Activated CD4-positive, alpha-beta T cell treated with anti-CD3 and anti-CD28 coated beads, Interleukin-2, amount 10 ng/mL, durations not matched to agents 24 days and 14 days (primary cell): Measurements from ENCODE around the gene AKAP13. TPM values are rescaled to one million over a fixed set of nuclear protein-coding genes. Genes with fewer than 3 reads are reported as not detected.
A peak's percentile ranks its signal among the peaks of the same experiment; 100 is the strongest.

Experiments used
- DNase-seq: peaks from one replicate; pipeline ENCODE4 v3.0.0; 2022
- H3K27ac Mint-ChIP-seq: one replicate; pipeline ENCODE4 v1.8.0; 2022; ENCODE audit warnings: mild to moderate bottlenecking, mixed read lengths
- H3K27me3 Mint-ChIP-seq: one replicate; pipeline ENCODE4 v1.8.0; 2022; ENCODE audit warnings: mixed read lengths
- H3K36me3 Mint-ChIP-seq: one replicate; pipeline ENCODE4 v1.8.0; 2022; ENCODE audit warnings: low read depth, mild to moderate bottlenecking, mixed read lengths
- H3K4me1 Mint-ChIP-seq: one replicate; pipeline ENCODE4 v1.8.0; 2021; ENCODE audit warnings: mixed read lengths
- H3K4me3 Mint-ChIP-seq: one replicate; pipeline ENCODE4 v1.8.0; 2022; ENCODE audit warnings: mild to moderate bottlenecking, moderate library complexity, mixed read lengths
- H3K9me3 Mint-ChIP-seq: one replicate; pipeline ENCODE4 v1.8.0; 2021; ENCODE audit warnings: mixed read lengths
- intact Hi-C: fragments of 100-400 bp; cut with micrococcal nuclease; formaldehyde crosslinking; loops from one replicate; pipeline ENCODE4 v1.15.1; 2023
- total RNA-seq: library from RNA; stranded (reverse); gene quantifications from 2 replicates; pipeline ENCODE4 v1.2.3, GENCODE V29; 2022

Gene AKAP13
- total RNA-seq, 1 donor from 2014 or later = 71.3 TPM

DNA sequence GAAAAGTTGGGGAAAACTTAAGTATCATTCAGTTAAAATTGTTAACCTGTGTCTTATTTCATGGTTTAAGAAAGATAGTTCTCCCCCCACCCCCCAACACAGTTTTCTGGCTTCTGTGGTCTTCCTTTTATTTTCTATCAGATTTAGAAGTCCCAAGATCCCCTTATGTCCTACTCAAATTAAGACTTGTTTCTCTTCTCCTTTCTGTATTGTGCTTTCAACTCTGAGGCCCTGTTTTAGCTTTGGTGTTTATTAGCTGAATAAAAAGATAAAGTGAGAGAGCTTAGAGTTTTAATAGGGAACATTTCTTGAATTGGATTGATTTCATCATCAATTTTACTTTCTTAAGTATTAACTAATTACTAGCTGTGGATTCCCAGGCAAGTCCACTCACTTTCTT is 62.6 kb downstream of the AKAP13 start:
- Mint-ChIP-seq H3K4me1 (peaks cover 28% of the 10 kb centered on the region), H3K27ac (no peak overlapping the region), H3K4me3 (no peak overlapping the region), H3K27me3 (no peaks in the 10 kb centered on the region), H3K9me3 (peaks cover 6% of the 10 kb centered on the region), H3K36me3 (peaks cover 8% of the 10 kb centered on the region)
- DNase-seq = no peak
- intact Hi-C loops = loop anchor here (5.0 kb wide), 1 partner anchor 61 kb away; the partner anchor contains the start of gene AKAP13

DNA sequence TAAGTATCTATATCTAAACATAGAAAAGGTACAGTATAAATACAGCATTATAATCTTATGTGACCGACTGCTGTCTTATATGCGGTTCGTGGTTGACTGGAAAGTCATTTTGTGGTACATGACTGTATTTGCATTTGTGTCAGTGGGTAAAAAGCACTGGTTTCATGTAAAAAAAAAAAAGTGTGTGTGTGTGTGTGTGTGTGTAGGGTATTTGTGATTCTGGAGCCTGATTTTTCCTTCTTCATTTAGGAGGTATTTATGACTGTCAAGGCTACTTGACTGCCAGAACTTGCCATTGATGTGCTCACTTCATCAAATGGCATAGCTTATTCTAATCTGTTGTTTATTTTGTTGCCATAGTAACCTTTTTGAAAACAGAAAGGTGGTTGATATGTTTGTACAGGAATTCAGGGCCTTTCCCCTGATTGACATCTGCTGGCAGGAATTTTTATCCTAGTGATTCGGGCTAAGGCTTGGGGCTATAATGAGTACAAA is 63.2 kb downstream of the AKAP13 start:
- Mint-ChIP-seq H3K4me3 (no peak overlapping the region), H3K36me3 (peaks cover 8% of the 10 kb centered on the region)
- DNase-seq = peak; percentile 73

DNA sequence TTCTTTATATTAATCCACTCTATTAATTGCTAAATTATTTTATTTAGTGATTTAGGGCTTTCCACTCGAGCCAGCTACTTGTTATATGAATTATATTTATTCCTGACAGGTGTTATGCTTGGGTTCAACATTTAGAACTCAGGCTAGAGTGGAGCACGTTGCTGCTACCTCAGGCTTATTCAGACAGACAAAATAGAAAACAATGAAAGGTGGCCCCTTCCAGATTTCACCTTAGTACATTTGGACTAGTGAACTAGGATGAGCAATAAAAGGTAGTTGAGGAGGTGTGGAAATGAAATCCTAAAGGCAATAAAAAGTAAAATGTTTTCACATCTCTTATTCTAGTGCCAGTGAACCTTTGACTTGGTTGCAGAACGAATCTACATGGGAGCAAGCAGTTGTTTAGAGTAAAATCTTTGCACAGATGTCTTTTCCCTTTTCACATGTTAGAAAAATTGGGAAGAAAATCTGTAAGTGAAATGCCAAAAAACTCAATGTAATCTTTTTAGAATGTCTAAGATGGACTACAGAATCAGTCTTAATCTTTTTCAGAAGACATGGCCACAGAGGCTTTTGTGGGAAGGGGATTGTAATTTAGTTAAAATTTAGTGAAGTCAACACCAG is 63.8 kb downstream of the AKAP13 start:
- Mint-ChIP-seq H3K9me3 (peaks cover 14% of the 10 kb centered on the region), H3K4me3 (no peak overlapping the region), H3K27ac (no peak overlapping the region), H3K27me3 (no peaks in the 10 kb centered on the region), H3K4me1 (peaks cover 28% of the 10 kb centered on the region), H3K36me3 (peaks cover 10% of the 10 kb centered on the region)
- no peak for DNase-seq
- intact Hi-C loops = loop anchor here (2.0 to 5.0 kb wide), 2 partner anchors 31 to 62 kb away; partner anchors contain the start of gene AKAP13

More for the DNA sequence above, 63.2 kb downstream of the AKAP13 start:
- intact Hi-C loops = loop anchor here (2.0 to 5.0 kb wide), 2 partner anchors 31 to 61 kb away; partner anchors contain the start of gene AKAP13
- H3K27me3 Mint-ChIP-seq = no peaks in the 10 kb centered on the region
- H3K27ac Mint-ChIP-seq = peak overlapping the region; percentile 77
- H3K9me3 Mint-ChIP-seq = peaks cover 12% of the 10 kb centered on the region
- peaks cover 28% of the 10 kb centered on the region for H3K4me1 Mint-ChIP-seq

DNA sequence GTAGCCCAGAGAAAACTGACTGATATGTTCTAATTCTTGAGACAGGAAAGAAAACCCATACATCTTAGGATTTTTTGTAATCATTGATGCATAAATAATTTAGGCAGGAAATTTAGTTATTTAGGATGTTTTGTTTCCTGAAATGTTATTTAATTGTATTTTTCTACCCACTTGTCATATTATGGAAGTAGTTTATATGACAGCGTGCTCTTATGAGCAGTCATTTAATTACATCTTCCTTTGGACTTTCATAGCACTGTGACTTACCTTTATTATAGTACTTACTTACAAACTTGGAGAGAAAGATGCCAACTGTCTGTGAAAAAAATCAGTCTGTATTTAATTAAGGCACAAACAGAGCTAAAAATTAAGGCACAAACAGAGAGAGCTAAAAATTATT is 65.0 kb downstream of the AKAP13 start:
- peaks cover 26% of the 10 kb centered on the region for H3K9me3 Mint-ChIP-seq
- no peak overlapping the region for H3K4me3 Mint-ChIP-seq
- H3K27ac Mint-ChIP-seq = no peak overlapping the region
- H3K4me1 Mint-ChIP-seq = peaks cover 24% of the 10 kb centered on the region
- intact Hi-C loops = loop anchor here (2.0 kb wide), 1 partner anchor 33 kb away; no protein-coding TSS in a partner anchor
- no peaks in the 10 kb centered on the region for H3K27me3 Mint-ChIP-seq
- DNase-seq = no peak
- peaks cover 19% of the 10 kb centered on the region for H3K36me3 Mint-ChIP-seq

DNA sequence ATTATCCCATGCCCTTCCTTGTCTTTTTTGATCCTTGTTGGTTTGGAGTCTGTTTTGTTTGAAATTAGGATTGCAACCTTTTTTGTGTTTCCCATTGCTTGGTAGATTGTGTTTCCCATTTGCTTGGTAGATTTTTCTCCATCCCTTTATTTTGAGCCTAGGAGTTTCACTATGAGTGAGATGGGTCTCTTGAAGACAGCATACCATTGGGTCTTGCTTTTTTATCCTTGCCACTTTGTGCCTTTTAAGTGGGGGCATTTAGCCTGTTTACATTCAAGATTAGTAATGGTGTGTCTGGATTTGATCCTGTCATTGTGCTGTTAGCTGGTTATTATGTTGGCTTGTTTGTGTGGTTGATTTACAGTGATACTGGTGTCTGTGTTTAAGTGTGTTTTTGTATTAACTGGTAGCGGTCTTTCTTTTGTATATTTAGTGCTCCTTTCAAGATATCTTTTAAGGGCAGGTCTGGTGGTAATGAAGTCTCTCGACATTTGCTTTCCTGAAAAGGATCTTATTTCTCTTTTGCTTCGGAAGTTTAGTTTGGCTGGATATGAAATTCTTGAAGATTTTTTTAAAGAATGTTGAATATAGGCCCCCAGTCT is 70.8 kb downstream of the AKAP13 start:
- H3K27ac Mint-ChIP-seq = no peak overlapping the region
- peaks cover 5% of the 10 kb centered on the region for H3K4me1 Mint-ChIP-seq
- H3K9me3 Mint-ChIP-seq = peaks cover 34% of the 10 kb centered on the region
- no peaks in the 10 kb centered on the region for H3K27me3 Mint-ChIP-seq
- intact Hi-C loops = no loop called here
- DNase-seq = no peak
- no peak overlapping the region for H3K4me3 Mint-ChIP-seq
- peaks cover 25% of the 10 kb centered on the region for H3K36me3 Mint-ChIP-seq

DNA sequence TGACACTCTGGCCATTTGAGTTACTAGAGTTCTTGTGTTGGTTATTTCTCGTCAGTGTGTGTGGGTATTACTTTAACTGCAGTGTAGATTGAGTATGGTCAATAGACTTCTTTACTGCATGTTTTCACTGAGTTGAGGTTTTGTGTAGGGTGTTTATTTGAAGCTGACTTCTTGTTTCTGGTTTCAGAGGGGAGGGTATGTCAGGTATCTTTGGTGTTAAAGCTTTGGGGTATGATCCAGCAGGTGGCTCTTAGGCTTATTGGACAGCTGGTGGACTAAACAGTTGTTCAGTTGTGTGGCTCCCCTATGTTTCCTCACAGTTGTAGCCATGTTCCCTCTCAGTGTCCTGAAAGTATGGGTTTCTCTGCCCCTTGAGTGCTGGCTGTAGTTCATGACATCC is 72.0 kb downstream of the AKAP13 start:
- Mint-ChIP-seq H3K4me1 (peaks cover 6% of the 10 kb centered on the region), H3K36me3 (peaks cover 24% of the 10 kb centered on the region), H3K4me3 (no peak overlapping the region), H3K27me3 (no peaks in the 10 kb centered on the region), H3K9me3 (peaks cover 32% of the 10 kb centered on the region), H3K27ac (no peak overlapping the region)
- DNase-seq = no peak
- intact Hi-C loops = no loop called here

DNA sequence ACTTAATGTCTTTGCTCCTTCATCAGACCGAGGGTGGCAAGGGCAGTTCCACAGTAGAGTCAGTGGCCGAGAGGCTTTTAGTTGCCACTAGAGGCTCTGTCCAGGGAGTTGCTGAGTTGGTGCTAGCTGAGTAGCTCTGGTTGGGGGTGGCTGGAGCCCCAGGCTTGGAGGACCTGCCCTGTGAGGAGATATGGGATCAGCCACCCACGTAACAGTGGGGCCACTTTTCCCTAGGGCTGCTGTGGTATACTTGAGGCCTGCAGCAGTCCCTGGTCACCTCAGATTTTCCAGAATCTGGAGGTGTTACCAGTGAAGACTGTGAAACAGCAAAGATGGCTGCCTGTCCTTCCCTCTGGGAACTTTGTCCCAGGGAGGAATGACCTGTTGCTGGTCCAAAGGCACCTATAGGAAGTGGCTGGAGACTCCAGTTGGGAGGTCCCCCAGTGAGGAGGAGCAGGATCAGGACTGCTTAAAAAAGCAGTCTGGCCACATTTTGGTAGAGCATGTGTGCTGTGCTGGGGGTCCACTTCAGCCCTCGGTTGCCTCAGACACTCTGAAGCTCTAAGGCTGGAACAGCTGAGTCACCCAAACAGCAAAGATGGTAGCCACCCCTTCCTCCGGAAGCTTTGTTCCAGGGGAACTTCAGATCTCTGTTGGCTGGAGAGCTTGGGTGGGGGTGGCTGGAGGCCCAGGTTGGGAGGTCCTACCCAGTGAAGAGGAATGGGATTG is 72.9 kb downstream of the AKAP13 start:
- Mint-ChIP-seq H3K27ac (no peak overlapping the region), H3K27me3 (no peaks in the 10 kb centered on the region), H3K4me3 (no peak overlapping the region), H3K4me1 (peaks cover 8% of the 10 kb centered on the region), H3K36me3 (peaks cover 22% of the 10 kb centered on the region), H3K9me3 (peaks cover 29% of the 10 kb centered on the region)
- no peak for DNase-seq
- intact Hi-C loops = no loop called here

DNA sequence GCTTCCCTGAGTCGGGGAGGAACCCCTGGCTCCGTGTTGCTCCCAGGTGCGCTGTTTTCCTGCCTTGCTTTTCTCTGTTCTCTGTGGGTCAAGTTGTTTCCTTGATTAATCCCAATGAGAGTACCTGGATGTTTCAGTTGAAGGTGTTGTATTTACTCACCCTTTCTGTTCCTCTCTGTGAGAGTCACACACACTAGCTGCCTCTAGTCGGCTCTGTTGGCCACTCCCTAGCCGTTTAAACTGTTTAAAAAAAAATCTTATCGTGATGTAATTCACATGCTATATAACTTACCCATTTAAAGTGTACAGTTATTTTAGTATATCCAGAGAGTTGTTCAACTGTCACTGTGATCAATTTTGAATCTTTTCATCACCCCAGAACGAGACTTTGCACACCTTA is 74.0 kb downstream of the AKAP13 start:
- Mint-ChIP-seq H3K27me3 (no peaks in the 10 kb centered on the region), H3K9me3 (peaks cover 21% of the 10 kb centered on the region), H3K4me3 (no peak overlapping the region), H3K27ac (no peak overlapping the region), H3K4me1 (peaks cover 9% of the 10 kb centered on the region), H3K36me3 (peaks cover 18% of the 10 kb centered on the region)
- intact Hi-C loops = no loop called here
- no peak for DNase-seq

DNA sequence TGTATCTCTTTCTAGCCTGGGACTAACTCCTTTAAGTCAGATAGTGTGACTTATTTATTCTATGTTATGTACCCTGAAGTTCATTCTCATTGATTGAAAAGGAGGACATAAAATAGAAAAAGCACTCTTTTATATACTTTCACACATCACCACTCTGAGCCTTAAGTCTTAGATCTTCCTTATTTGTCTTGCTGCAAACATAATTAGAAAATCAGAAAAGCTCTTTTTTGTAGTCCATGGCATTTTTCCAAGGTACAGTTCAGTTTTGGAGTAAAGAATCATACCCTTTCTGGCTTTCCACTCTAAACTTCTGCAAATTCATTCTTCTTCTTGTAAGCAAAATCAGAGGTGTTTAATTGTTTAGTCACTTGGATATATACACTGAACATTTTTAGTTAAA is 75.5 kb downstream of the AKAP13 start:
- no peak overlapping the region for H3K27ac Mint-ChIP-seq
- peaks cover 14% of the 10 kb centered on the region for H3K4me1 Mint-ChIP-seq
- DNase-seq = no peak
- no peak overlapping the region for H3K4me3 Mint-ChIP-seq
- peaks cover 7% of the 10 kb centered on the region for H3K9me3 Mint-ChIP-seq
- H3K36me3 Mint-ChIP-seq = peaks cover 7% of the 10 kb centered on the region
- intact Hi-C loops = no loop called here
- H3K27me3 Mint-ChIP-seq = no peaks in the 10 kb centered on the region

DNA sequence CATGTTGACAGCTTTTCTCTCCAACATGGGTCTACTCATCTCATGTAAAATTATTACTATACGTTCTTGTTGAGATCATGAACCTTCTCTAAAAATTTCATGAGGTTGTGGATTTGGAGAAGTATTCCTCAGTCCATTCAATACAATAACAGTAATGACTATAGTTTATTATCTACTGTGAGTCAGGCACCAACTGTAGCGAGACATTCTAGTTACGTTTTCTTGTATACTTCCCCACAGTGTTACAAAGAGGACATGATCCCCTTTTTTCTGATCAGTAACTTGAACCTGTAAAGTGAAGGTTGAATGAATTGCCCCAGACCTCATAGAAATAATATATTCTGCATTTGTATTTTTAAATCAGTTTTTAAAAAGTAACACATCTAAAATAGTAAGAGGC is 76.4 kb downstream of the AKAP13 start:
- no peaks in the 10 kb centered on the region for H3K27me3 Mint-ChIP-seq
- H3K9me3 Mint-ChIP-seq = peaks cover 7% of the 10 kb centered on the region
- intact Hi-C loops = no loop called here
- DNase-seq = no peak
- H3K4me3 Mint-ChIP-seq = no peak overlapping the region
- H3K27ac Mint-ChIP-seq = no peak overlapping the region
- peaks cover 4% of the 10 kb centered on the region for H3K36me3 Mint-ChIP-seq
- peaks cover 19% of the 10 kb centered on the region for H3K4me1 Mint-ChIP-seq

DNA sequence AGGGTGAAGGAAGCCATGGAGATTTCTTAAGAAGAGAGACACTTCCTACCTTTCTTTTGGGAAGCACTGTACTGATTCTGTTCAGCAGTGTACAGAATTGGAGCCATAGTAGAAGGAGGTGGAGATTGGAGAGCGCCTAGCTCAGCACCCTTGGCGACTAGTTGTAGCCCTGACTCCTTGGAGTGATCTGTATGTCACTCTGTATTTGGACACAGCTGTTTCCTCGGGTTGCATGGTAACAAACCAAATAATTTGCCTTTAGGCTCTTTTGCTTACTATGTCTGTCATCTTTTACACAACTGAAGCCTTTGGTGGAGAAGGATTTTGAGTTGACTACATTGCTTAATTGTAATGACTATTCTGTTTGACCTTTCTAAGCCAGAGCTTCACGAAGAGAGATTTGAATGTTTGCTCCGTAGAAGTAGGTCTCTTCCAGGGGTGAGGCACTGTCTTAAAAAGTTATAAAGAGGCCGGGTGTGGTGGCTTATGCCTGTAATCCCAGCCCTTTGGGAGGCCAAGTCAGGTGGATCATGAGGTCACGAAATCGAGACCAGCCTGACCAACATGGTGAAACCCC is 77.1 kb downstream of the AKAP13 start:
- Mint-ChIP-seq H3K9me3 (peaks cover under 1% of the 10 kb centered on the region), H3K36me3 (peaks cover 5% of the 10 kb centered on the region), H3K27ac (no peak overlapping the region), H3K27me3 (no peaks in the 10 kb centered on the region), H3K4me3 (no peak overlapping the region), H3K4me1 (peaks cover 23% of the 10 kb centered on the region)
- no peak for DNase-seq
- intact Hi-C loops = no loop called here

DNA sequence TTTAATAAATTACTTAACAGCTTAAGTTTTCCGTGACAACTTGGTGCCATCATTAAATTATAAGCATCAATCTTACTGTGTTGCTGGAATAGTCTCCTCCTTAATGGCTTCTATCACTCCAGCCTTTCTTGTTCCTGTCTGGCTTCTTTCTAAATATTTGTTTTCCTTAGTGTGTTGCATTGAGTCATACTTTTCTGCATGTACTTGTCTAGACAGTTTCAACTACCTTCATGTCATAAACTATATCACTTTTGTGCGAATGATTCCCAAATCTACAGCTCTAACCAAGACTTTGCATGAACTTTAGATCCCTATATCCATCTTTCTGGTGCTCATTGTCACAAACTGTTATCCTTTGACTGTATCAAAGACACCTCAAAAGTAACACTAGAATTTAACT is 78.4 kb downstream of the AKAP13 start:
- peaks cover 31% of the 10 kb centered on the region for H3K4me1 Mint-ChIP-seq
- H3K9me3 Mint-ChIP-seq = no peaks in the 10 kb centered on the region
- H3K4me3 Mint-ChIP-seq = no peak overlapping the region
- no peak for DNase-seq
- no peak overlapping the region for H3K27ac Mint-ChIP-seq
- H3K27me3 Mint-ChIP-seq = no peaks in the 10 kb centered on the region
- intact Hi-C loops = no loop called here
- peaks cover 5% of the 10 kb centered on the region for H3K36me3 Mint-ChIP-seq

DNA sequence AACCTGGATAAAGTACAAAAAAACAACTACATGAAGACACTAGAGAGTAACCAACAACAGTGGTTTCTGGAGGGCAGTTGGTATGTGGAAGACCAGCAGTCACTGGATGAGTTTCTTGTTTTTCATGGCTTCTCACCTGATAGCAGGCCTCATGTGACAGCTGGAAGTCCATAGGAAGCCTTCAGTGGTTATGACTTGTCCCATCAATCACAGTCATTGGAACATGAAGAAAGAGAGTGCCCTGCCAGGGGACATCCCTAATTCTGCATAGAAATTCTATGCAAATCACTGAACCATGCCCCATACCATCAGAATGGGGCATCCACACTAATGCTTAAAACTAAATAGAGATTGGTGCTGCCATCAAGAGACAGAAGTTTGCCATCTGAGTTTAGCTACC is 81.6 kb downstream of the AKAP13 start:
- Mint-ChIP-seq H3K27ac (no peak overlapping the region), H3K36me3 (peaks cover 7% of the 10 kb centered on the region), H3K9me3 (no peaks in the 10 kb centered on the region), H3K4me3 (no peak overlapping the region), H3K4me1 (peaks cover 30% of the 10 kb centered on the region), H3K27me3 (no peaks in the 10 kb centered on the region)
- DNase-seq = no peak
- intact Hi-C loops = no loop called here
